CMK (cell line): ENCODE results near the gene ZBTB11.
"Not testable (repeated sequence)": the region's sequence is repeated elsewhere in the genome, so short reads cannot be mapped to it uniquely, and the experiment has no call there.

Experiments used
- DNase-seq: peaks from one replicate; pipeline ENCODE4 v3.0.0-alpha.2; 2010; ENCODE audit warnings: low read depth

Gene ZBTB11

DNA sequence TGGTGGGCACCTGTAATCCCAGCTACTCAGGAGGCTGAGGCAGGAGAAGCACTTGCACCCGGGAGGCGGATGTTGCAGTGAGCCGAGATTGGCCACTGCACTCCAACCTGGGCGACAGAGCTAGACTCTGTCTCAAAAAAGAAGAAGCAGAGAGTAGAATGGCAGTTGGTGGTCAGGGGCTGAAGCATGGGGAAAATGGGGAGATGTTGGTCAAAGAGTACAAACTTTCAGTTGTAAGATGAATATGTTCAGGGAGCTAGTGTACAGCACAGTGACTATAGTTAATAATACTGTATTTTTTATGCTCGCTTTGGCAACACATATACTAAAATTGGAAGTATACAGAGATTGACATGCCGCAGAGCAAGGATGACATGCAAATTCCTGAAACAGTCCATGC is 61.4 kb downstream of the ZBTB11 start:
- DNase-seq, result no peak

DNA sequence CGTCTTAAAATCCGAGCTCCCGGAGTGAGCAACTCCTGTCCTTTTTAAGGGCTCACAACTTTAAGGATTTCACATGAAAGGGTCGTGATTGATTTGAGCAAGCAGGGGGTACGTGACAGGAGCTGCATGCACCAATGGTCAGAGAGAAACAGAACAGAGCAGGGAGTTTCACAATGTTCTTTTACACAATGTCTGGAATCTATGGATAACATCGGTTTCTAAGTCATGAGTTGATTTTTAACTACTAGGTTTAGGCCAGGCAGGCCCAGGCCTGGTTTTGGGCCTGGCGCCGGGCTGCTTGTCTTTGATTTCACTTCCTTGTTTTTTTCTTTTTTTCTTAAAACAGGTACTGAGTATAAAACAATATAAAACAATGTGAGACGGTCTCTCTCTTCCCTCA is 63.9 kb downstream of the ZBTB11 start:
- DNase-seq, result not testable (repeated sequence)

DNA sequence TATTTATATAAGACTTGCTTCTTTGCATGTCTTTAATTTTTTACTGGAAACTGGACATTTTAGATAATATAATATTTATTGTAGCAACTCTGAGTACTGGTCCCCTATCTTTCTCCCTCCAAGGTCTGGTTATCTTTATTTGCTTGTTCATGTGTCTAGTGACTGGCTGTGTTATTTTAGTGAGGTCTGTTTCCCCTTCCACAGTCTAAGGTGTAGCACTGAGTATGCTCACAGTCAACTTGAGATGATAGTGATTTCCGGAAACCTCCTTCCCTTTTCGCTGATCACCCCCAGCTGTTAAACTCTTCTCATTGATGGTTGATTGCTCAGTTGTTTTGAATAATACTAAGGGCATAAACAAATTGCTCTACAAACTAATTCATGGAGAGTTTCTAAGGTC is 65.9 kb downstream of the ZBTB11 start:
- no peak for DNase-seq

DNA sequence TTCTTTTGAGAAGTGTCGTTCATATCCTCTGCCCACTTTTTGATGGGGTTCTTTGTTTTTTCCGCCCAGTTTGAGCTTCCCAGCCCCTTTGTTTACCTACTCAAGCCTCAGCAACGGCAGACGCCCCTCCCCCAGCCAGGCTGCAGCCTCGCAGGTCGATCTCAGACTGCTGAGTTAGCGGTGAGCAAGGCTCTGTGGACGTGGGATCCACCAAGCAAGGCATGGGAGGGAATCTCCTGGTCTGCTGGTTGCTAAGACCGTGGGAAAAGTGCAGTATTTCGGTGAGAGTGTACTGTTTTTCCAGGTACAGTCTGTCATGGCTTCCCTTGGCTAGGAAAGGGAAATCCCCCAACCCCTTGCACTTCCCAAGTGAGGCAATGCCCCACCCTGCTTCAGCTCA is 71.5 kb downstream of the ZBTB11 start:
- not testable (repeated sequence) for DNase-seq

DNA sequence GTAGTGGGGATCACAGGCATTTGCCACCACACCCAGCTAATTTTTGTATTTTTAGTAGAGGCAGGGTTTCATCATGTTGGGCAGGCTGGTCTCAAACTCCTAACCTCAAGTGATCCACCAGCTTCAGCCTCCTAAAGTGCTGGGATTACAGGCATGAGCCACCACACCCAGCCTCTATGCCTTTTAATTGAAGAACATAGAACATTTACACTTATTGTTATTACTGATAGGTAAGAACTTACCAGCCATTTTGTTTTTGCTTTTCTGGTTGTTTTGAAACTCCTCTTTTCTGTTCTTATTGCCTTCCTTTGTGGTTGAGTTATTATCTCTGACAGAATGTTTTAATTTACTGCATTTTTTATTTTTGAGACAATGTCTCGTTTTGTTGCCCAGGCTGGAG is 73.7 kb downstream of the ZBTB11 start:
- no peak for DNase-seq

DNA sequence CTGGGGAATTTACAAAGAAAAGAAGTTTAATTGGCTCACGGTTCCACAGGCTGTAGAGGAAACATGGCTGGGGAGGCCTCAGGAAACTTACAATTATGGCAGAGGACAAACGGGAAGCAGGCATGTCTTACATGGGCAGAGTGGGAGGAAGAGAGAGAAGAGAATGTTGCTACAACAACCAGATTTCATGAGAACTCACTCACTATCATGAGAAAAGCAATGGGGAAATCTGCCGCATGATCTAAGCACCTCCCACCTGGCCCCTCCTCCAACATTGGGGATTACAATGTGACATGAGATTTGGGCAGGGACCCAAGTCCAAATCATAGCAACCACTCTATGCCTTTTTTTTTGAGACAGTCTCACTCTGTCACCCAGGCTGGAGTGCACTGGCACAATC is 74.2 kb downstream of the ZBTB11 start:
- DNase-seq, result no peak
